Body of pancreas (tissue), 4 donors: ENCODE measurements around the gene NDRG3. TPM values are rescaled to one million over a fixed set of nuclear protein-coding genes. Genes with fewer than 3 reads are reported as not detected.

Source experiments
- ATAC-seq: fragments of 150-250 bp; one replicate; pipeline ENCODE4 v1.9.1; 2016
- DNase-seq, 4 donors: peaks; one replicate each; pipeline ENCODE4 v3.0.0-alpha.2; 2019
- H3K27ac ChIP-seq, 4 donors: fragments of 200-600 bp; sonication (generic); 1 replicate in 3 of 4; 2 replicates in 1 of 4; pipeline versions ENCODE4 v1.5.1 to v1.6.1; 2016 to 2019; ENCODE audit warnings: mild to moderate bottlenecking in 1 of 4, mixed read lengths in 1 of 4, moderate library complexity in 1 of 4
- H3K27me3 ChIP-seq, 2 donors: fragments of 200-600 bp; sonication (generic); one replicate each; pipeline ENCODE4 v1.6.0; 2016; ENCODE audit warnings: mild to moderate bottlenecking in 1 of 2
- H3K36me3 ChIP-seq, 2 donors: fragments of 200-600 bp; sonication (generic); replicated peaks in 1 of 2; 2 replicates each; pipeline ENCODE4 v1.5.1; 2016; ENCODE audit warnings: low read depth in 2 of 2; ENCODE audit not compliant: insufficient read depth in 1 of 2
- H3K4me1 ChIP-seq: fragments of 200-600 bp; sonication (generic); one replicate; pipeline ENCODE4 v1.6.0; 2016
- H3K4me3 ChIP-seq, 2 donors: fragments of 200-600 bp; sonication (generic); 1 replicate in 1 of 2; 2 replicates in 1 of 2; pipeline ENCODE4 v1.5.1; 2016 to 2019
- H3K9me3 ChIP-seq, 3 donors: fragments of 200-600 bp; sonication (generic); 1 replicate in 2 of 3; 2 replicates in 1 of 3; pipeline ENCODE4 v1.5.1; 2016
- CTCF ChIP-seq, 7 experiments: fragments of 450-650 bp in 4 of 7; fragments of 200-600 bp in 3 of 7; sonication (generic) in 3 of 7; IDR thresholded peaks; one replicate each; pipeline ENCODE4 v1.5.1; 2016 to 2019; ENCODE audit warnings: antibody characterized with exemption in 7 of 7
- POLR2A ChIP-seq, 3 donors: fragments of 450-650 bp; IDR thresholded peaks; one replicate each; pipeline ENCODE4 v1.6.1; 2016; ENCODE audit warnings: antibody characterized with exemption in 3 of 3, mild to moderate bottlenecking in 2 of 3
- WGBS, 2 donors: methylation state at CpG; one replicate each; pipeline ENCODE4 v1.1.5; 2017; 5-methylcytosine and 5-hydroxymethylcytosine counted together
- intact Hi-C: fragments of 100-400 bp; cut with DNase I; formaldehyde crosslinking; loops from one replicate; pipeline ENCODE4 v1.15.1; 2023
- total RNA-seq, 2 donors: library from RNA; depleted of rRNA; stranded (reverse); fragments of >200 nt; gene quantifications; one replicate each; pipeline ENCODE4 v1.1.0, GENCODE V29; 2016

Gene NDRG3
- total RNA-seq, 2 donors from 2014 or later, result 9.2 to 11.9 TPM

- Histone ChIP-seq H3K36me3 (peaks cover 0 to 4% of the 10 kb centered on the region in 2 donors), H3K4me1 (no peaks in the 10 kb centered on the region), H3K27ac (no peak overlapping the region), H3K27me3 (no peaks in the 10 kb centered on the region), H3K9me3 (no peaks in the 10 kb centered on the region), H3K4me3 (no peak overlapping the region)
- intact Hi-C loops, result no loop called here
- no peak for ATAC-seq
- WGBS, 2 donors, result 33 to 68% methylated on average over 4 of the region's 4 CpGs
- no peak for TF ChIP-seq CTCF (IDR thresholded peaks at IDR 0.05)
- TF ChIP-seq POLR2A (IDR thresholded peaks at IDR 0.05), result no peak
- no peak for DNase-seq
These were observed 89.2 kb downstream of the NDRG3 start for GRCh38 chr20:36656733-36657132.

GRCh38 chr20:36655004-36655403 lies 90.9 kb downstream of the NDRG3 start:
- H3K27me3 ChIP-seq, result no peaks in the 10 kb centered on the region
- no peaks in the 10 kb centered on the region for H3K4me1 ChIP-seq
- no peaks in the 10 kb centered on the region for H3K9me3 ChIP-seq
- ATAC-seq (no peak), DNase-seq (no peak)
- no peak for TF ChIP-seq POLR2A (IDR thresholded peaks at IDR 0.05)
- TF ChIP-seq CTCF (IDR thresholded peaks at IDR 0.05), result no peak
- WGBS, 2 donors, result 92 to 98% methylated on average over 2 to 3 of the region's 3 CpGs
- no peak overlapping the region for H3K27ac ChIP-seq
- H3K36me3 ChIP-seq, result peaks cover 0 to 4% of the 10 kb centered on the region in 2 donors
- intact Hi-C loops, result no loop called here
- no peak overlapping the region for H3K4me3 ChIP-seq

GRCh38 chr20:36654506-36654905 lies 91.4 kb downstream of the NDRG3 start:
- DNase-seq (no peak), ATAC-seq (no peak)
- 91% methylated on average over 8 of the region's 8 CpGs; no CpG with 5 or more reads in 1 of the 2 donors for WGBS, 2 donors
- Histone ChIP-seq H3K4me3 (no peak overlapping the region), H3K36me3 (peaks cover 0 to 4% of the 10 kb centered on the region in 2 donors), H3K9me3 (no peaks in the 10 kb centered on the region), H3K27ac (no peak overlapping the region), H3K4me1 (no peaks in the 10 kb centered on the region), H3K27me3 (no peaks in the 10 kb centered on the region)
- intact Hi-C loops, result no loop called here
- no peak for TF ChIP-seq CTCF (IDR thresholded peaks at IDR 0.05)
- no peak for TF ChIP-seq POLR2A (IDR thresholded peaks at IDR 0.05)

GRCh38 chr20:36653456-36653855 lies 92.4 kb downstream of the NDRG3 start:
- Histone ChIP-seq H3K36me3 (peaks cover 0 to 4% of the 10 kb centered on the region in 2 donors), H3K27ac (no peak overlapping the region), H3K4me1 (no peaks in the 10 kb centered on the region), H3K9me3 (no peaks in the 10 kb centered on the region), H3K27me3 (no peaks in the 10 kb centered on the region), H3K4me3 (no peak overlapping the region)
- intact Hi-C loops, result no loop called here
- ATAC-seq (no peak), DNase-seq (no peak)
- WGBS, 2 donors, result 91 to 92% methylated on average over 9 of the region's 9 CpGs
- TF ChIP-seq CTCF (IDR thresholded peaks at IDR 0.05) (no peak), POLR2A (IDR thresholded peaks at IDR 0.05) (no peak)
